Measurements from ENCODE around the gene UGP2.
"Not testable (repeated sequence)": the region's sequence is repeated elsewhere in the genome, so short reads cannot be mapped to it uniquely, and the experiment has no call there.

UGP2 gene

DNA sequence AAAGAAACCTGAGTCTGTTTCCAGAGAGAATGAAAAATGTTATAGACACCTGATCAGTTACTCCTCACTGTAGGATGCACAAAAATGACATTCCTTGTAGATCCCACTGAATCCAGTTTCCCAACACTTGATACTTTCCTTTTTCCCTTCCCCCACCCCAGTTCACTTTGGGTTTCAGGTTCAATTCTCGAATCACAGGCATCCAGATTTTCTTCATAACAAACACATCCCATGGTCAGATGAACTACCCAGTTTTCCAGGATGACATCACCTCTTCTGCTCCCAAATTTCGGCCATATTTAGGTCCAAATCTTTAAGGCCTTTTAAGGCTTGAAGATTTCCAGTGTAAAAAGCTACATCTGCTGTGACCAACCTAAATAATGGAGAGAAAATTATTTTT lies 51.5 kb downstream of the UGP2 start:
- no peak for DNase-seq (ENCODE audit: low spot score)

GRCh38 chr2:63894167-63894566 lies 52.5 kb downstream of the UGP2 start:
- DNase-seq (ENCODE audit: low spot score): no peak

- DNase-seq (ENCODE audit: low spot score): no peak
Measured at GRCh38 chr2:63898839-63899238, 57.1 kb downstream of the UGP2 start.

GRCh38 chr2:63899639-63900038 lies 57.9 kb downstream of the UGP2 start:
- no peak for DNase-seq (ENCODE audit: low spot score)

DNA sequence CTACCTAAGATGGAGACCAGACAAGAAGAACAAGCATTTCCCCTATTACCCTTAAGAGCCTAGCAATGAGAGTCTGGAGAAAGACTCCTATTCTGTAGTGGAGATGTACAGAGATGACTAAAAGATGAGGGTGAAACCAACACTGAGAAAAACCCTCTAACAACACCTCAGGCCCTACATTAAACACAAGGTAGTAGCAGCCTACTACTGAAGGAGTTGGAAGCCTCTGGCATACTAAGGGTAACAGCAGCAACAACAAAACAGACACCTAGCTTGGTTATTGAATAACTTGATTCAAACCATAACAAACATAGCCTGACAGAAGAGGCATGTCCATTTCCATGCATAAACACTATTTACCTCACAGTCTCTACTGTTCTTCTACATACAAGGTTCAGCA lies 60.5 kb downstream of the UGP2 start:
- DNase-seq (ENCODE audit: low spot score): no peak

- no peak for DNase-seq (ENCODE audit: low spot score)
Measured at GRCh38 chr2:63903003-63903402, 61.3 kb downstream of the UGP2 start.

GRCh38 chr2:63914311-63914710 lies 72.6 kb downstream of the UGP2 start:
- DNase-seq (ENCODE audit: low spot score): no peak

GRCh38 chr2:63926815-63927214 lies 85.1 kb downstream of the UGP2 start:
- DNase-seq (ENCODE audit: low spot score): no peak

DNA sequence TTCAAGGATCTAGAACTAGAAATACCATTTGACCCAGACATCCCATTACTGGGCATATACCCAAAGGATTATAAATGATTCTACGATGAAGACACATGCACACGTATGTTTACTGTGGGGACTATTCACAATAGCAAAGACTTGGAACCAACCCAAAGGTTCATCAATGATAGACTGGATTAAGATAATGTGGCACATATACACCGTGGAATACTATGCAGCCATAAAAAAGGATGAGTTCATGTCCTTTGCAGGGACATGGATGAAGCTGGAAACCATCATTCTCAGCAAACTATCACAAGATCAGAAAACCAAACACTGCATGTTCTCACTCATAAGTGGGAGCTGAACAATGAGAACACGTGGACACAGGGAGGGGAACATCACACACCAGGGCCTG lies 90.4 kb downstream of the UGP2 start:
- not testable (repeated sequence) for DNase-seq (ENCODE audit: low spot score)
